ENCODE results near the gene IREB2.

- TF ChIP-seq ZNF274 (IDR thresholded peaks at IDR 0.05; ENCODE audit: low read depth, low read length) (no peak), SUZ12 (IDR thresholded peaks at IDR 0.05; ENCODE audit: extremely low read depth, insufficient read depth, insufficient read length) (no peak), YY1 (IDR thresholded peaks at IDR 0.05; ENCODE audit: insufficient read depth, insufficient read length) (no peak)
Observed at GRCh38 chr15:78460737-78461136, 22.7 kb downstream of the IREB2 start.

Measured in NT2/D1 (cell line).